Measurements from ENCODE around the gene IL13RA1. TPM values are rescaled to one million over a fixed set of nuclear protein-coding genes. Genes with fewer than 3 reads are reported as not detected.
"Not testable (repeated sequence)": the region's sequence is repeated elsewhere in the genome, so short reads cannot be mapped to it uniquely, and the experiment has no call there.

IL13RA1 gene
- total and polyA plus RNA-seq, 9 donors = 26.8 to 34.4 (median 27.5) TPM

- Histone ChIP-seq H3K4me3 (ENCODE audit: low read length) (no peak overlapping the region), H3K4me1 (ENCODE audit: control insufficient read depth, insufficient read depth, low read length) (no peaks in the 10 kb centered on the region), H3K27me3 (ENCODE audit: control insufficient read depth, insufficient read depth, low read length) (peaks cover 5% of the 10 kb centered on the region), H3K9me3 (replicated peaks; ENCODE audit: control insufficient read depth, low read depth, low read length) (no peaks in the 10 kb centered on the region), H3K27ac (ENCODE audit: low read length) (no peak overlapping the region), H3K36me3 (ENCODE audit: control insufficient read depth, insufficient read depth, low read length) (peaks cover 4% of the 10 kb centered on the region)
- DNase-seq = no peak
- WGBS (ENCODE audit: insufficient coverage) = 96% methylated on average over 30 of the region's 38 CpGs
These were observed 42.8 kb downstream of the IL13RA1 start for GRCh38 chrX:118770133-118770760.

- H3K27me3 ChIP-seq (ENCODE audit: control insufficient read depth, insufficient read depth, low read length) = peaks cover 6% of the 10 kb centered on the region
- peaks cover 4% of the 10 kb centered on the region for H3K36me3 ChIP-seq (ENCODE audit: control insufficient read depth, insufficient read depth, low read length)
- H3K4me3 ChIP-seq (ENCODE audit: low read length) = no peak overlapping the region
- no peaks in the 10 kb centered on the region for H3K4me1 ChIP-seq (ENCODE audit: control insufficient read depth, insufficient read depth, low read length)
- H3K27ac ChIP-seq (ENCODE audit: low read length) = no peak overlapping the region
- no peaks in the 10 kb centered on the region for H3K9me3 ChIP-seq (replicated peaks; ENCODE audit: control insufficient read depth, low read depth, low read length)
- WGBS (ENCODE audit: insufficient coverage) = no CpG with 5 or more reads among the region's 4 CpGs
- no peak for DNase-seq
These were observed 44.6 kb downstream of the IL13RA1 start for GRCh38 chrX:118772051-118772450.

DNA sequence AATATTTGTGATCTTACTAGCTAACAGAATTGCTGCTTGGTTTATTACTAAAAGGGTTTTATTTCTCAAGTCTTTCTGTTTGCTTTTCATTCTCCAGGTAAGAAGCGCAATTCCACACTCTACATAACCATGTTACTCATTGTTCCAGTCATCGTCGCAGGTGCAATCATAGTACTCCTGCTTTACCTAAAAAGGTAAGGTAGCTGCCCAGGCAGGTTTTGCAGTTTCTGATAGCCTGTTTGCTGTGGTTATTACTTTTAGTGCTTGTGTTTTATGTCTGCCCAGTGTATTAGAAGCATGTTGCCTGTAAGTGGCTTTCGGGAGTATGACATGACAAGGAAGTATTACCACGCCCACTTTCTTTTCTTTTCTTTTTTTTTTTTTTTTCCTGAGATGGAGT, 46.4 kb downstream of the IL13RA1 start:
- H3K9me3 ChIP-seq (replicated peaks; ENCODE audit: control insufficient read depth, low read depth, low read length) = no peaks in the 10 kb centered on the region
- no CpG with 5 or more reads among the region's 5 CpGs for WGBS (ENCODE audit: insufficient coverage)
- DNase-seq = no peak
- no peaks in the 10 kb centered on the region for H3K4me1 ChIP-seq (ENCODE audit: control insufficient read depth, insufficient read depth, low read length)
- peaks cover 4% of the 10 kb centered on the region for H3K36me3 ChIP-seq (ENCODE audit: control insufficient read depth, insufficient read depth, low read length)
- H3K27ac ChIP-seq (ENCODE audit: low read length) = no peak overlapping the region
- no peak overlapping the region for H3K4me3 ChIP-seq (ENCODE audit: low read length)
- H3K27me3 ChIP-seq (ENCODE audit: control insufficient read depth, insufficient read depth, low read length) = peaks cover 6% of the 10 kb centered on the region

- no CpG with 5 or more reads among the region's 2 CpGs for WGBS (ENCODE audit: insufficient coverage)
- no peak for DNase-seq
- H3K9me3 ChIP-seq (replicated peaks; ENCODE audit: control insufficient read depth, low read depth, low read length) = no peaks in the 10 kb centered on the region
These were observed 52.2 kb downstream of the IL13RA1 start for GRCh38 chrX:118779581-118779980.

GRCh38 chrX:118780509-118780908, 53.1 kb downstream of the IL13RA1 start:
- no peak overlapping the region for H3K4me3 ChIP-seq (ENCODE audit: low read length)
- no peaks in the 10 kb centered on the region for H3K27me3 ChIP-seq (ENCODE audit: control insufficient read depth, insufficient read depth, low read length)
- no peaks in the 10 kb centered on the region for H3K36me3 ChIP-seq (ENCODE audit: control insufficient read depth, insufficient read depth, low read length)
- H3K9me3 ChIP-seq (replicated peaks; ENCODE audit: control insufficient read depth, low read depth, low read length) = no peaks in the 10 kb centered on the region
- peak overlapping the region; percentile 18 for H3K27ac ChIP-seq (ENCODE audit: low read length)
- no CpG with 5 or more reads among the region's 2 CpGs for WGBS (ENCODE audit: insufficient coverage)
- peak; percentile 25 for DNase-seq
- no peaks in the 10 kb centered on the region for H3K4me1 ChIP-seq (ENCODE audit: control insufficient read depth, insufficient read depth, low read length)

More at GRCh38 chrX:118779581-118779980, 52.2 kb downstream of the IL13RA1 start:
- Histone ChIP-seq H3K4me3 (ENCODE audit: low read length) (no peak overlapping the region), H3K27ac (ENCODE audit: low read length) (no peak overlapping the region), H3K36me3 (ENCODE audit: control insufficient read depth, insufficient read depth, low read length) (no peaks in the 10 kb centered on the region), H3K27me3 (ENCODE audit: control insufficient read depth, insufficient read depth, low read length) (peaks cover 4% of the 10 kb centered on the region), H3K4me1 (ENCODE audit: control insufficient read depth, insufficient read depth, low read length) (no peaks in the 10 kb centered on the region)

DNA sequence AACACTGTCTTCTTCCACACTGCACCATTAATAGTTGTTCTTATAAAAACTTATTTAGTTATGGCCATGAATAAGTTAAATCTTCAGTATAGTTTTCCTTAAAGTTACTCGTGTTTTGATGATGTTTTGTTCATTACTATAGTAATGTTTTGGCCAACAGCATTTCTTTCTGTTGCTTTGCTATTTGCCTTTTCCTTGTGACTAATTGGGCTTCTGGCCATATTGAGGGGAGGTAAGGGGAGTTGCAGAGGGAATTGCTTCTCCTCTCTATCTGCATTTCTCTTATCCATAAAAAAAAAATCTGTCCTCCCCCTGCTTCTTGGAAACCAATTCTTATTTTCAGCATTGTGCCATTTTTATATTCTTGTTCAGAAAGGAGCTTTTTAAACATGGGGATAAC, 53.5 kb downstream of the IL13RA1 start:
- Histone ChIP-seq H3K4me1 (ENCODE audit: control insufficient read depth, insufficient read depth, low read length) (no peaks in the 10 kb centered on the region), H3K27ac (ENCODE audit: low read length) (peak overlapping the region; percentile 18), H3K27me3 (ENCODE audit: control insufficient read depth, insufficient read depth, low read length) (no peaks in the 10 kb centered on the region), H3K4me3 (ENCODE audit: low read length) (no peak overlapping the region), H3K9me3 (replicated peaks; ENCODE audit: control insufficient read depth, low read depth, low read length) (no peaks in the 10 kb centered on the region), H3K36me3 (ENCODE audit: control insufficient read depth, insufficient read depth, low read length) (no peaks in the 10 kb centered on the region)
- peak; percentile 93 for DNase-seq
- WGBS (ENCODE audit: insufficient coverage) = no CpG with 5 or more reads among the region's 1 CpG

DNA sequence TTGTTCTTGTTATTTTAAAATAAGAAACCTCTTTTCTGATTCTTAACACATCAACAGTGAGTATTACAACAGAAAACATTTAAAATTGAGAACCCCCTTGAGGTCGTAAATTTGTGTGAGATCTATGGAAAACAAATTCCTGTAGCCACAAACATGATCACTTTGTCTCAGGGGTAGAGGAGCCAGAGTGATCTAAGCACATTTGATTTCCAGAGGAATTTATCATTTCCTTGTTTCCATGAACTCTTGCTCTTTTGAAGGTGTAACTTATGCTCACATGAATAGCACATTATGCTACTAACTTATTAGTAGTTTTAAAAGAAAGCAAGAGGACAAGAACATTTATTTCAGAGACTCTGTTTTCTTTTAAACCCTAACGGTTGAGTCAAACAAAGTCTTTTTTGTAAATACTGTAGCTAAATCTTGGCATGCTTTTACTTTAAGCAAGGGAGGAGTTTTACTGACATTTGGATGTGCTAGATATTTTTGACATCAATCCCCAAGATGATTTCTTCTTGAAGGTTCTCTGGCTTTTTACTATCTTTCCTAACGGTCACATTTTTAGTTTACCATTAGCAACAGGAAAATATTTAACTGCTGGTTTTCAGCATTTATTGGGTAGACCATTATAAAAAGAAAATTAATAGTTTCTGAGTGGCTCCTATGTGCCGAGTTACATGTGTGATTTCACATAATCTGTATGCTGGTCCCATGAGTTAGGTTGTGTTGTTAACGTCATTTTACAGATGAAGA, 68.3 kb downstream of the IL13RA1 start:
- Histone ChIP-seq H3K36me3 (ENCODE audit: control insufficient read depth, insufficient read depth, low read length) (no peaks in the 10 kb centered on the region), H3K4me3 (ENCODE audit: low read length) (no peak overlapping the region), H3K27me3 (ENCODE audit: control insufficient read depth, insufficient read depth, low read length) (peaks cover 2% of the 10 kb centered on the region), H3K27ac (ENCODE audit: low read length) (peak overlapping the region; percentile 87), H3K4me1 (ENCODE audit: control insufficient read depth, insufficient read depth, low read length) (no peaks in the 10 kb centered on the region), H3K9me3 (replicated peaks; ENCODE audit: control insufficient read depth, low read depth, low read length) (no peaks in the 10 kb centered on the region)
- peak; percentile 87 for DNase-seq
- WGBS (ENCODE audit: insufficient coverage) = 50% methylated on average over 1 of the region's 5 CpGs

GRCh38 chrX:118802857-118803256, 75.5 kb downstream of the IL13RA1 start:
- 57% methylated on average over 1 of the region's 1 CpG for whole genome bisulfite sequencing (ENCODE audit: insufficient coverage)
- peak; percentile 60 for DNase-seq
- H3K27ac ChIP-seq (ENCODE audit: low read length) = no peak overlapping the region

GRCh38 chrX:118807151-118808017, 80.0 kb downstream of the IL13RA1 start:
- Histone ChIP-seq H3K36me3 (ENCODE audit: control insufficient read depth, insufficient read depth, low read length) (no peaks in the 10 kb centered on the region), H3K4me3 (ENCODE audit: low read length) (no peak overlapping the region), H3K9me3 (replicated peaks; ENCODE audit: control insufficient read depth, low read depth, low read length) (no peaks in the 10 kb centered on the region), H3K27me3 (ENCODE audit: control insufficient read depth, insufficient read depth, low read length) (peaks cover 6% of the 10 kb centered on the region), H3K27ac (ENCODE audit: low read length) (no peak overlapping the region), H3K4me1 (ENCODE audit: control insufficient read depth, insufficient read depth, low read length) (no peaks in the 10 kb centered on the region)
- 52% methylated on average over 3 of the region's 4 CpGs for WGBS (ENCODE audit: insufficient coverage)
- peak; percentile 65 for DNase-seq

More at GRCh38 chrX:118802857-118803256, 75.5 kb downstream of the IL13RA1 start:
- no peaks in the 10 kb centered on the region for H3K4me1 ChIP-seq (ENCODE audit: control insufficient read depth, insufficient read depth, low read length)
- H3K27me3 ChIP-seq (ENCODE audit: control insufficient read depth, insufficient read depth, low read length) = no peaks in the 10 kb centered on the region
- no peaks in the 10 kb centered on the region for H3K9me3 ChIP-seq (replicated peaks; ENCODE audit: control insufficient read depth, low read depth, low read length)
- no peak overlapping the region for H3K4me3 ChIP-seq (ENCODE audit: low read length)
- H3K36me3 ChIP-seq (ENCODE audit: control insufficient read depth, insufficient read depth, low read length) = no peaks in the 10 kb centered on the region

- DNase-seq; H3K27me3 ChIP-seq (ENCODE audit: control insufficient read depth, insufficient read depth, low read length); H3K4me3 ChIP-seq (ENCODE audit: low read length); H3K27ac ChIP-seq (ENCODE audit: low read length); H3K4me1 ChIP-seq (ENCODE audit: control insufficient read depth, insufficient read depth, low read length); H3K9me3 ChIP-seq (replicated peaks; ENCODE audit: control insufficient read depth, low read depth, low read length); H3K36me3 ChIP-seq (ENCODE audit: control insufficient read depth, insufficient read depth, low read length): not testable (repeated sequence)
- no CpG with 5 or more reads among the region's 4 CpGs for WGBS (ENCODE audit: insufficient coverage)
These were observed 89.9 kb downstream of the IL13RA1 start for GRCh38 chrX:118817257-118817656.

Data from muscle of leg (tissue), 11 donors.